Measurements from ENCODE around the gene GABRR3. TPM values are rescaled to one million over a fixed set of nuclear protein-coding genes. Genes with fewer than 3 reads are reported as not detected.
"Not testable (repeated sequence)": the region's sequence is repeated elsewhere in the genome, so short reads cannot be mapped to it uniquely, and the experiment has no call there.

Gene GABRR3
- polyA plus RNA-seq, 1 donor from 2014 or later = not detected

DNA sequence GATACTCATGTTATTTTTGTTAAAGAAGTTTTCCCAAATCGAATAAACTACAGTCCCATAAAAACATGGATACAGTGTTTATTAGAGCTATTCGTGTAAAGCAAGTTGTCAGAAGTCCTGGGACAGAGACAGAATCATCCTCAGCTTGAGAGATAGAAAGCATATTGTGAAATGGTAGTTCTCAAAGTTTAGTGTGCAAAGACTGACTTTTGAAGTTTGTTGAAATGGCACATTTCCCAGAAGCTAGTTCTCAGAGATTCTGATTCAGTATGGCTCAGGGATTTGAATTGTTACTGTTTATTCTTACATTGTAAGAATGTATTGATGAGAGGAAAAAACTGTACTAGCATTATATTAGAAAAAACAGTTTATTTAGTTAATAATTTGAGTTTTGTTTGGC is 22.1 kb downstream of the GABRR3 start:
- H3K79me2 ChIP-seq (replicated peaks; ENCODE audit: insufficient read depth, low read length) = no peaks in the 10 kb centered on the region
- no peaks in the 10 kb centered on the region for H3K36me3 ChIP-seq (ENCODE audit: insufficient read depth, low read length)
- no peak overlapping the region for H3K9ac ChIP-seq (ENCODE audit: low read length)
- no peak overlapping the region for H3K27ac ChIP-seq (ENCODE audit: low read length)
- H2AFZ ChIP-seq (ENCODE audit: low read depth, low read length) = no peak overlapping the region
- H3F3A ChIP-seq (ENCODE audit: insufficient read depth, low read length, poor library complexity, severe bottlenecking) = no peaks in the 10 kb centered on the region
- H3K9me2 ChIP-seq (ENCODE audit: insufficient read depth, low read length) = no peaks in the 10 kb centered on the region
- no peak for TF ChIP-seq RAD21 (conservative IDR thresholded peaks at IDR 0.05)
- no peak for TF ChIP-seq EZH2 (IDR thresholded peaks at IDR 0.05; ENCODE audit: borderline replicate concordance, insufficient read depth, low read length, poor library complexity, severe bottlenecking)
- no peak for TF ChIP-seq EP300 (conservative IDR thresholded peaks at IDR 0.05; ENCODE audit: poor library complexity, severe bottlenecking)
- TF ChIP-seq, protein P1, sequence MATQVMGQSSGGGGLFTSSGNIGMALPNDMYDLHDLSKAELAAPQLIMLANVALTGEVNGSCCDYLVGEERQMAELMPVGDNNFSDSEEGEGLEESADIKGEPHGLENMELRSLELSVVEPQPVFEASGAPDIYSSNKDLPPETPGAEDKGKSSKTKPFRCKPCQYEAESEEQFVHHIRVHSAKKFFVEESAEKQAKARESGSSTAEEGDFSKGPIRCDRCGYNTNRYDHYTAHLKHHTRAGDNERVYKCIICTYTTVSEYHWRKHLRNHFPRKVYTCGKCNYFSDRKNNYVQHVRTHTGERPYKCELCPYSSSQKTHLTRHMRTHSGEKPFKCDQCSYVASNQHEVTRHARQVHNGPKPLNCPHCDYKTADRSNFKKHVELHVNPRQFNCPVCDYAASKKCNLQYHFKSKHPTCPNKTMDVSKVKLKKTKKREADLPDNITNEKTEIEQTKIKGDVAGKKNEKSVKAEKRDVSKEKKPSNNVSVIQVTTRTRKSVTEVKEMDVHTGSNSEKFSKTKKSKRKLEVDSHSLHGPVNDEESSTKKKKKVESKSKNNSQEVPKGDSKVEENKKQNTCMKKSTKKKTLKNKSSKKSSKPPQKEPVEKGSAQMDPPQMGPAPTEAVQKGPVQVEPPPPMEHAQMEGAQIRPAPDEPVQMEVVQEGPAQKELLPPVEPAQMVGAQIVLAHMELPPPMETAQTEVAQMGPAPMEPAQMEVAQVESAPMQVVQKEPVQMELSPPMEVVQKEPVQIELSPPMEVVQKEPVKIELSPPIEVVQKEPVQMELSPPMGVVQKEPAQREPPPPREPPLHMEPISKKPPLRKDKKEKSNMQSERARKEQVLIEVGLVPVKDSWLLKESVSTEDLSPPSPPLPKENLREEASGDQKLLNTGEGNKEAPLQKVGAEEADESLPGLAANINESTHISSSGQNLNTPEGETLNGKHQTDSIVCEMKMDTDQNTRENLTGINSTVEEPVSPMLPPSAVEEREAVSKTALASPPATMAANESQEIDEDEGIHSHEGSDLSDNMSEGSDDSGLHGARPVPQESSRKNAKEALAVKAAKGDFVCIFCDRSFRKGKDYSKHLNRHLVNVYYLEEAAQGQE (IDR thresholded peaks at IDR 0.05; ENCODE audit: borderline replicate concordance) = no peak
- no peak for TF ChIP-seq TAF1 (IDR thresholded peaks at IDR 0.05; ENCODE audit: low read depth)
- TF ChIP-seq SMC3 (conservative IDR thresholded peaks at IDR 0.05; ENCODE audit: poor library complexity) = no peak
- TF ChIP-seq MXI1 (conservative IDR thresholded peaks at IDR 0.05; ENCODE audit: poor library complexity, severe bottlenecking) = no peak
- TF ChIP-seq, protein P2, sequence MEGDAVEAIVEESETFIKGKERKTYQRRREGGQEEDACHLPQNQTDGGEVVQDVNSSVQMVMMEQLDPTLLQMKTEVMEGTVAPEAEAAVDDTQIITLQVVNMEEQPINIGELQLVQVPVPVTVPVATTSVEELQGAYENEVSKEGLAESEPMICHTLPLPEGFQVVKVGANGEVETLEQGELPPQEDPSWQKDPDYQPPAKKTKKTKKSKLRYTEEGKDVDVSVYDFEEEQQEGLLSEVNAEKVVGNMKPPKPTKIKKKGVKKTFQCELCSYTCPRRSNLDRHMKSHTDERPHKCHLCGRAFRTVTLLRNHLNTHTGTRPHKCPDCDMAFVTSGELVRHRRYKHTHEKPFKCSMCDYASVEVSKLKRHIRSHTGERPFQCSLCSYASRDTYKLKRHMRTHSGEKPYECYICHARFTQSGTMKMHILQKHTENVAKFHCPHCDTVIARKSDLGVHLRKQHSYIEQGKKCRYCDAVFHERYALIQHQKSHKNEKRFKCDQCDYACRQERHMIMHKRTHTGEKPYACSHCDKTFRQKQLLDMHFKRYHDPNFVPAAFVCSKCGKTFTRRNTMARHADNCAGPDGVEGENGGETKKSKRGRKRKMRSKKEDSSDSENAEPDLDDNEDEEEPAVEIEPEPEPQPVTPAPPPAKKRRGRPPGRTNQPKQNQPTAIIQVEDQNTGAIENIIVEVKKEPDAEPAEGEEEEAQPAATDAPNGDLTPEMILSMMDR (IDR thresholded peaks at IDR 0.05; ENCODE audit: poor library complexity, severe bottlenecking) = no peak
- no peak for TF ChIP-seq POLR2AphosphoS5 (IDR thresholded peaks at IDR 0.05)
- no peak overlapping the region for H3K4me2 ChIP-seq (ENCODE audit: low read length)
- no peak overlapping the region for H3K4me3 ChIP-seq (ENCODE audit: low read length)
- H3K27me3 ChIP-seq (ENCODE audit: insufficient read depth, low read depth, low read length) = no peaks in the 10 kb centered on the region
- no peaks in the 10 kb centered on the region for H4K20me1 ChIP-seq (ENCODE audit: insufficient read depth)
- no peaks in the 10 kb centered on the region for H3K9me3 ChIP-seq (ENCODE audit: low read length)

DNA sequence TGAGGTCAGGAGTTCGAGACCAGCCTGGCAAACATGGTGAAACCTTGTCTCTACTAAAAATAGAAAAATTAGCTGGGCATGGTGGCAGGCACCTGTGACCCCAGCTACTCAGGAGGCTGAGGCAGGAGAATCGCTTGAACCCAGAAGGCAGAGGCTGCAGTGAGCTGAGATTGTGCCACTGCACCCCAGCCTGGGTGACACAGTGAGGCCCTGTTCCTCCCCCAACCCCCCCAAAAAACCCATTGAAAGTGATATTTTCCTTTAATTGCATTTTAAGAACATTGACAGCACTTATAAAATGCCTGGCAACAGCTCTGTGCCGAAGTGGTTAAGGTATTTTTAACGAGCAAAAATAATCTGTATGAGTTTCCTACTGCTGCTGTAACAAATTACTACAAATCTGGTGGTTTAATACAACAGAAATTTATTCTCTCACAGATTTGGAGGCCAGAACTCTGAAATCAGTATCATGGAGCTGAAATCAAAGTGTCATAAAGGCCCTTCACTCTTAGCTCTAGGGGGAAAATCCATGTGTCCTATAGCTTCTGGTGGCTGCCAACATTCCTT is 24.1 kb downstream of the GABRR3 start:
- H3K79me2 ChIP-seq (replicated peaks; ENCODE audit: insufficient read depth, low read length); H2AFZ ChIP-seq (ENCODE audit: low read depth, low read length); H3K27me3 ChIP-seq (ENCODE audit: insufficient read depth, low read depth, low read length); H3K27ac ChIP-seq (ENCODE audit: low read length); H3F3A ChIP-seq (ENCODE audit: insufficient read depth, low read length, poor library complexity, severe bottlenecking); H3K9ac ChIP-seq (ENCODE audit: low read length); H4K20me1 ChIP-seq (ENCODE audit: insufficient read depth); H3K4me2 ChIP-seq (ENCODE audit: low read length); H3K36me3 ChIP-seq (ENCODE audit: insufficient read depth, low read length); H3K9me3 ChIP-seq (ENCODE audit: low read length); H3K9me2 ChIP-seq (ENCODE audit: insufficient read depth, low read length); H3K4me3 ChIP-seq (ENCODE audit: low read length): not testable (repeated sequence)

All from neural cell (in vitro differentiated cells).